K562 (cell line): ENCODE data around the gene PLXDC2. TPM values are rescaled to one million over a fixed set of nuclear protein-coding genes. Genes with fewer than 3 reads are reported as not detected.
"Not testable (repeated sequence)": the region's sequence is repeated elsewhere in the genome, so short reads cannot be mapped to it uniquely, and the experiment has no call there.

Experiments used
- ATAC-seq: fragments of 200-7000 bp; cut with Tn5 transposase; 3 replicates; pipeline ENCODE4 v1.9.1; 2020; ENCODE audit warnings: moderate library complexity
- BruUV-seq: library from RNA; stranded (reverse); fragments of 400-500 nt; replicated peaks from 2 replicates; lab custom pipeline; 2021; lab: Mats Ljungman, UMichigan
- CTCF ChIA-PET: fragments of 300-600 bp; formaldehyde crosslinking; extraction: SDS; loops from one replicate; lab custom pipeline; 2021; ENCODE audit warnings: low intra/inter-chr PET ratio; lab: Yijun Ruan, JAX
- POLR2A ChIA-PET: fragments of 300-600, 350-650 bp; sonication (Branson Sonifier 250); formaldehyde crosslinking; extraction: SDS; loops from one replicate; lab custom pipeline; 2021; ENCODE audit warnings: antibody characterized with exemption, inconsistent platforms; lab: Yijun Ruan, JAX
- DNase-seq, 4 experiments: peaks; one replicate each; pipeline versions ENCODE4 v3.0.0 to v3.0.0-alpha.2; 2011 to 2018; ENCODE audit warnings: low spot score in 3 of 4, mixed read lengths in 3 of 4; ENCODE audit errors: extremely low read depth in 1 of 4
- FAIRE-seq: peaks from 2 replicates; lab custom pipeline; 2011; peaks lifted over from hg19 to GRCh38; lab: Jason Lieb, UNC
- H2AFZ ChIP-seq: 2 replicates; pipeline ENCODE4 v1.6.0; 2011; ENCODE audit warnings: low read depth, low read length, control low read depth, inconsistent platforms
- H3K27ac ChIP-seq: fragments of 200-600 bp; 3 replicates; pipeline ENCODE4 v1.8.0; 2011; ENCODE audit warnings: low read depth, mild to moderate bottlenecking, control low read depth, inconsistent platforms, low read length, moderate library complexity, mixed read lengths; ENCODE audit errors: extremely low read depth
- H3K27me3 ChIP-seq, 2 experiments: fragments of 300-600 bp in 1 of 2; 2 replicates in 1 of 2; 3 replicates in 1 of 2; pipeline versions ENCODE4 v1.6.0 to v1.8.0; 2011; ENCODE audit warnings: inconsistent platforms in 2 of 2, low read length in 2 of 2, mild to moderate bottlenecking in 1 of 2, mixed read lengths in 1 of 2, moderate library complexity in 1 of 2; ENCODE audit not compliant: control insufficient read depth in 2 of 2, insufficient read depth in 2 of 2
- H3K36me3 ChIP-seq: fragments of 300-600 bp; 3 replicates; pipeline ENCODE4 v1.8.0; 2011; ENCODE audit warnings: mild to moderate bottlenecking, low read length, inconsistent platforms; ENCODE audit not compliant: control insufficient read depth, insufficient read depth
- H3K4me1 ChIP-seq, 2 experiments: fragments of 200-600 bp in 1 of 2; replicated peaks in 1 of 2; 2 replicates in 1 of 2; 3 replicates in 1 of 2; pipeline versions ENCODE4 v1.5.1 to v1.8.0; 2011; ENCODE audit warnings: inconsistent platforms in 2 of 2, low read length in 2 of 2, mild to moderate bottlenecking in 1 of 2, mixed read lengths in 1 of 2, moderate library complexity in 1 of 2; ENCODE audit not compliant: control insufficient read depth in 2 of 2, insufficient read depth in 2 of 2
- H3K4me2 ChIP-seq: 2 replicates; pipeline ENCODE4 v1.6.1; 2011; ENCODE audit warnings: low read length, control low read depth, inconsistent platforms, mixed read lengths; ENCODE audit not compliant: insufficient read depth
- H3K4me3 ChIP-seq: fragments of 200-600 bp; sonication (generic), shearing (Covaris generic); 2 replicates; pipeline ENCODE4 v1.5.1; 2016; ENCODE audit warnings: control low read depth, inconsistent platforms
- H3K79me2 ChIP-seq: fragments of 200-600 bp; 3 replicates; pipeline ENCODE4 v1.8.0; 2011; ENCODE audit warnings: low read length, inconsistent platforms; ENCODE audit not compliant: control insufficient read depth, insufficient read depth
- H3K9ac ChIP-seq, 2 experiments: 2 replicates each; pipeline versions ENCODE4 v1.6.0 to v1.6.1; 2011; ENCODE audit warnings: low read depth in 2 of 2, low read length in 2 of 2, control low read depth in 1 of 2, inconsistent platforms in 1 of 2, mild to moderate bottlenecking in 1 of 2, mixed read lengths in 1 of 2; ENCODE audit not compliant: insufficient read depth in 1 of 2
- H3K9me1 ChIP-seq: one replicate; pipeline ENCODE4 v1.6.0; 2011; ENCODE audit warnings: inconsistent platforms, mild to moderate bottlenecking, low read length, moderate library complexity; ENCODE audit not compliant: control insufficient read depth, insufficient read depth
- H3K9me3 ChIP-seq: replicated peaks from 2 replicates; pipeline ENCODE4 v1.5.1; 2011; ENCODE audit warnings: low read depth, low read length, inconsistent platforms; ENCODE audit not compliant: control insufficient read depth, insufficient read depth
- H4K20me1 ChIP-seq: replicated peaks from 2 replicates; pipeline ENCODE4 v1.6.1; 2011; ENCODE audit warnings: low read length, inconsistent platforms, mixed read lengths; ENCODE audit not compliant: control insufficient read depth, insufficient read depth
- ARID3A ChIP-seq: IDR thresholded peaks from 2 replicates; pipeline ENCODE4 v1.6.1; 2012; ENCODE audit warnings: low read depth, low read length, improper control_type of control experiment, borderline replicate concordance
- CTCF ChIP-seq, 3 experiments: IDR thresholded peaks in 2 of 3; conservative IDR thresholded peaks in 1 of 3; 2 replicates each; pipeline ENCODE4 v1.5.1; 2011 to 2012; ENCODE audit warnings: low read length in 3 of 3, mild to moderate bottlenecking in 3 of 3, control low read depth in 2 of 3, improper control_type of control experiment in 1 of 3, inconsistent platforms in 1 of 3, low read depth in 1 of 3, mixed read lengths in 1 of 3, moderate library complexity in 1 of 3; ENCODE audit not compliant: insufficient read depth in 2 of 3
- FOSL1 ChIP-seq: fragments of 200-800 bp; sonication (Bioruptor generic); conservative IDR thresholded peaks from 2 replicates; pipeline ENCODE4 v1.6.1; 2016; ENCODE audit warnings: missing genetic modification characterization, missing compliant biosample characterization
- MECOM ChIP-seq: fragments of 250-450 bp; sonication (Bioruptor Pico); IDR thresholded peaks from 2 replicates; pipeline ENCODE4 v1.8.0; 2022; ENCODE audit warnings: inconsistent platforms
- MITF ChIP-seq: IDR thresholded peaks from 2 replicates; pipeline ENCODE4 v1.6.1; 2014; ENCODE audit warnings: antibody characterized with exemption
- STAT5A ChIP-seq: IDR thresholded peaks from 2 replicates; pipeline ENCODE4 v1.6.1; 2012; ENCODE audit warnings: low read length, inconsistent platforms, borderline replicate concordance
- TCF7L2 ChIP-seq: fragments of 150-350 bp; IDR thresholded peaks from 2 replicates; pipeline ENCODE4 v1.6.1; 2016; ENCODE audit warnings: low read depth, mild to moderate bottlenecking, low read length, moderate library complexity
- ZNF165 ChIP-seq: fragments of 250-450 bp; sonication (Bioruptor Pico); IDR thresholded peaks from 2 replicates; pipeline ENCODE4 v1.4.0; 2020; ENCODE audit warnings: borderline replicate concordance
- ZNF324 ChIP-seq: fragments of 250-450 bp; sonication (Bioruptor Pico); IDR thresholded peaks from 2 replicates; pipeline ENCODE4 v1.4.0; 2020; ENCODE audit warnings: mild to moderate bottlenecking
- ZNF408 ChIP-seq: fragments of 250-450 bp; sonication (Bioruptor Pico); IDR thresholded peaks from 2 replicates; pipeline ENCODE4 v1.4.0; 2020; ENCODE audit warnings: low read depth, mild to moderate bottlenecking, moderate library complexity
- WGBS: fragments of 100-300 bp; shearing (Covaris generic); methylation state at CpG from one replicate; pipeline ENCODE4 v1.1.6; 2016; ENCODE audit warnings: low coverage, mixed read lengths; ENCODE audit not compliant: insufficient coverage; ENCODE audit errors: missing lambda C conversion rate; 5-methylcytosine and 5-hydroxymethylcytosine counted together
- in situ Hi-C: fragments of 300-500 bp; cut with MboI; formaldehyde crosslinking; loops from 4 replicates; pipeline ENCODE4 v1.15.0; 2018; ENCODE audit warnings: inconsistent platforms, mixed read lengths
- intact Hi-C: fragments of 100-400 bp; cut with micrococcal nuclease; formaldehyde crosslinking; loops from 2 replicates; pipeline ENCODE4 v1.14.2; 2022
- polyA plus RNA-seq, 8 experiments: library from polyadenylated mRNA; depleted of rRNA in 4 of 8; stranded (reverse) in 5 of 8; unstranded in 3 of 8; fragments of >200 nt; fragmentation: Nextera tagmentation in 2 of 8; fragmentation: Illumina TruSeq in 1 of 8; extraction: Ambion mirVana in 2 of 8; extraction: Trizol in 1 of 8; gene quantifications; 2 replicates each; pipeline versions ENCODE4 v1.2.1 to v1.2.3, GENCODE V29; 2011 to 2014; ENCODE audit warnings: inconsistent platforms in 1 of 8, missing spikeins in 1 of 8
- total RNA-seq, 7 experiments: library from RNA; depleted of rRNA in 6 of 7; stranded (reverse); fragments of >200 nt in 6 of 7; fragmentation: Illumina TruSeq in 2 of 7; extraction: Trizol in 2 of 7; gene quantifications; 2 replicates each; pipeline versions ENCODE4 v1.2.1 to v1.2.3, GENCODE V29; 2011 to 2021; ENCODE audit warnings: low replicate concordance in 1 of 7
- TF ChIP-seq, protein P1 (sequence below): fragments of 250-450 bp; sonication (Bioruptor Pico); IDR thresholded peaks from 2 replicates; pipeline ENCODE4 v1.4.0; 2020; ENCODE audit warnings: borderline replicate concordance

Gene PLXDC2
- total and polyA plus RNA-seq, 9 of the 15 experiments (the other 6 are each of a cell fraction or from before 2014, with no cell fraction given), result 0.01 to 0.33 (median 0.10) TPM; not detected in 3

GRCh38 chr10:20185116-20185515, 368.9 kb downstream of the PLXDC2 start (continued):
- no peak for TF ChIP-seq ARID3A
- no peak for TF ChIP-seq MECOM (CRISPR knock-in tag)
- TF ChIP-seq CTCF (IDR thresholded peaks at IDR 0.05 in 2 of 3, conservative IDR thresholded peaks at IDR 0.05 in 1 of 3; ENCODE audit: insufficient read depth in 2 of 3, low read depth in 1 of 3, low read length in 3 of 3), result no peak
- no peak for TF ChIP-seq STAT5A
- no peak for TF ChIP-seq MITF
- TF ChIP-seq FOSL1 (tag), result no peak
- TF ChIP-seq, protein P1, sequence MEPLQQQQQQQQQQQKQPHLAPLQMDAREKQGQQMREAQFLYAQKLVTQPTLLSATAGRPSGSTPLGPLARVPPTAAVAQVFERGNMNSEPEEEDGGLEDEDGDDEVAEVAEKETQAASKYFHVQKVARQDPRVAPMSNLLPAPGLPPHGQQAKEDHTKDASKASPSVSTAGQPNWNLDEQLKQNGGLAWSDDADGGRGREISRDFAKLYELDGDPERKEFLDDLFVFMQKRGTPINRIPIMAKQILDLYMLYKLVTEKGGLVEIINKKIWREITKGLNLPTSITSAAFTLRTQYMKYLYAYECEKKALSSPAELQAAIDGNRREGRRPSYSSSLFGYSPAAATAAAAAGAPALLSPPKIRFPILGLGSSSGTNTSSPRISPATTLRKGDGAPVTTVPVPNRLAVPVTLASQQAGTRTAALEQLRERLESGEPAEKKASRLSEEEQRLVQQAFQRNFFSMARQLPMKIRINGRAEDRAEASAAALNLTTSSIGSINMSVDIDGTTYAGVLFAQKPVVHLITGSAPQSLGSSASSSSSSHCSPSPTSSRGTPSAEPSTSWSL (CRISPR knock-in tag), result no peak
- no peak for TF ChIP-seq ZNF165 (CRISPR knock-in tag)
- no peak for TF ChIP-seq ZNF324 (CRISPR knock-in tag)
- TF ChIP-seq ZNF408 (CRISPR knock-in tag), result no peak
- TF ChIP-seq TCF7L2, result no peak

- in situ Hi-C loops, FAIRE-seq: not testable (repeated sequence)
Observed at GRCh38 chr10:20191392-20191791, 375.2 kb downstream of the PLXDC2 start.

More at GRCh38 chr10:20191392-20191791, 375.2 kb downstream of the PLXDC2 start:
- H3K9ac ChIP-seq, H4K20me1 ChIP-seq, POLR2A ChIA-PET, H3K4me3 ChIP-seq, ATAC-seq, H2AFZ ChIP-seq, H3K36me3 ChIP-seq, BruUV-seq, DNase-seq, CTCF ChIA-PET, H3K4me1 ChIP-seq, H3K27me3 ChIP-seq, H3K4me2 ChIP-seq, intact Hi-C loops, H3K9me1 ChIP-seq, H3K9me3 ChIP-seq, H3K79me2 ChIP-seq, H3K27ac ChIP-seq: not testable (repeated sequence)
- WGBS, result 0% methylated on average over 2 of the region's 3 CpGs
